Coronary artery (tissue), 2 donors: ENCODE measurements around the gene AGA.
A peak's percentile ranks its signal among the peaks of the same experiment; 100 is the strongest.

Source experiments
- DNase-seq: peaks from one replicate; pipeline ENCODE4 v3.0.0-alpha.2; 2017; ENCODE audit warnings: low spot score
- H3K27ac ChIP-seq, 2 donors: fragments of 200-600 bp; sonication (generic); one replicate each; pipeline ENCODE4 v1.5.1; 2016 to 2019
- H3K4me3 ChIP-seq: fragments of 200-600 bp; sonication (generic); 2 replicates; pipeline ENCODE4 v1.5.1; 2016; ENCODE audit warnings: mild to moderate bottlenecking, moderate library complexity
- CTCF ChIP-seq: fragments of 200-600 bp; sonication (generic); IDR thresholded peaks from one replicate; pipeline ENCODE4 v1.5.1; 2019; ENCODE audit warnings: antibody characterized with exemption

Gene AGA

DNA sequence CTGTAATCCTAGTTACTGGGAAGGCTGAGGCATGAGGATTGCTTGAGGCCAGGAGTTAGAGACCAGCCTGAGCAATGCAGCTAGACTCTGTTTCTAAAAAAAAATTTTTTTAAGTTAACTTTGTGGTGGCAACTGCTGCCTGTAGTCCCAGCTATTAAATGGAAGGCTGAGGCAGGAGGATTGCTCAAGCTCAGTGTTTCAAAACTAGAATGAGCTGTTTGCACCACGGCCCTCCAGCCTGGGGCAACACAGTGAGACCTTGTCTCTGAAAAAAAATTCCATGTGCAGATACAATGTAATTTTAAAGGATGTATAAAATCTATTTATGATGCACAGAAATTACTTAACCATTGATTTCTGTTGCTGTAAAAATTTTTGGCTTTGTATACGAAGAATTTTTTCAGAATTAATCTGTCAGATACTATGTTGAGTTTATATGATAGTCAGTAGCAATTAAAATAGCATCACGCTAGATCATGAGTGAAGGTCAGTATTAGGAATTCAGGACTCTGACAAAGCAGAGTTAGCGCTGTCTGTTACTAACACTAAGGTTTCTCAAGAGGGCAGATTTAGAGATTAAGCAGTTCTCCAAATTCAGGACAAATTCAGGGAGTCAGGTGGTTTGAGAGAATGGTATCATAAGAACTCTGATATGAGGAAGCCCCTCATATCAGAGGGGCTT is 8.3 kb upstream of the AGA start:
- Histone ChIP-seq H3K27ac (no peak overlapping the region), H3K4me3 (no peak overlapping the region)
- no peak for DNase-seq
- no peak for TF ChIP-seq CTCF

GRCh38 chr4:177448850-177449249 is 6.6 kb upstream of the AGA start:
- H3K27ac ChIP-seq, result no peak overlapping the region
- no peak overlapping the region for H3K4me3 ChIP-seq
- TF ChIP-seq CTCF, result no peak
- no peak for DNase-seq

- no peak overlapping the region for H3K27ac ChIP-seq
- H3K4me3 ChIP-seq, result no peak overlapping the region
- no peak for DNase-seq
- TF ChIP-seq CTCF, result no peak
These were observed 5.3 kb upstream of the AGA start for GRCh38 chr4:177447417-177448004.

DNA sequence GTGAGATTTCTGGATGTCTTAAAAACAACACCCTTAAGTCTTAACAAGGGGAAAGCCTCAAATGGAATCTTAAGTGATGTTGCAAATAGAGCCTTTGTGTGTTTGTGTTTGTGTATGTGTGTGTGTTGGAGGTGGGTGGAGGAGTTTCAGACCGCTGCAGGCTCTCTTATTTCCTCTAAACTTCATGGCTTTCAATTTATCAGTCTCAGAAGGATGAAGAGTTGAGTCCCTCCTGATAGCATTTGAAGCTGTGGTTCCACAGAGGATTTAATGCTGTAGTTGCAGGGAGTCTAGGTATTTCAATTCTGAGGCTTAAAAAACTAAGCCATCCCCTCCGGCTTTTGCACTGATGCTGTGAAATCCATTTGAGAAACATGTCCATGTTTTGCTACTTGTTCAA is 4.3 kb upstream of the AGA start:
- H3K4me3 ChIP-seq, result no peak overlapping the region
- no peak for DNase-seq
- TF ChIP-seq CTCF, result no peak
- no peak overlapping the region for H3K27ac ChIP-seq

DNA sequence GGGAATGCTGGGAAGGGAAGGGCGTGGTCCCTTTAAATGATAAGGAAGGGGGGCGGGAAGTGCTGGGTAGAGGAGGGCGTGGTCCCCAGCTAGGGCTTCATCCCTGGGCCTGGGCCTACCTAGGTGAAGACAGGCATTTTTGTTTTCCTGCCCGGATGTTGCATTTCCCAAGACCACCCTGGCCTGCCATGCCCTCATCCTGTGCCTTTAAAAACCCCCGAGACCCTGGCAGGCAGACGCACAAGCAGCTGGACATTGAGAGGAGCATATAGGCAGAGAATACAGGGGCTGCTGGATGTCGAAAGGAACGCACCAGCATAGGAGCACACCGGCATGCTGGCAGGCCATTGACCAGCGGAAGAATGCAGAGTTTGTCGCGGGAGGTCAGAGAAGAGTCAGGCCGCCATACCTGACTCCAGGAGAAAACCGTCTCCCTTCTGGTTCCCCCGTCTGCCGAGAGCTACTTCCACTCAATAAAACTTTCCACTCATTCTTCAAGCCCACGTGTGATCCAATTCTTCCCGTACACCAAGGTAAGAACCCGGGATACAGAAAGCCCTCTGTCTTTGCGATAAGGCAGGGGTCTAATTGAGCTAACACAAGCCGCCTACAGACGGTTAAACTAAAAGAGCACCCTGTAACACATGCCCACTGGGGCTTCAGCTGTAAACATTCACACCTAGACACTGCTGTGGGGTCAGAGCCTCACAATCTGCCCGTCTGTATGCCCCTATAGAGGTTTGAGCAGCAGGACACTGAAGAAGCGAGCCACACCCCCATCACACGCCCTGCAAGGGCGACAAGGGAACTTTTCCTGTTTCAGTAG is 2.9 kb upstream of the AGA start:
- DNase-seq, result no peak
- no peak for TF ChIP-seq CTCF
- Histone ChIP-seq H3K27ac (no peak overlapping the region), H3K4me3 (no peak overlapping the region)

- no peak for TF ChIP-seq CTCF
- DNase-seq, result no peak
- Histone ChIP-seq H3K27ac (peak overlapping the region; percentile 95 to 97), H3K4me3 (peak overlapping the region; percentile 86)
These were observed 1.0 kb downstream of the AGA start for GRCh38 chr4:177441061-177441802.
